IMR-90 (cell line): ENCODE results near the gene GALNT17. TPM values are rescaled to one million over a fixed set of nuclear protein-coding genes. Genes with fewer than 3 reads are reported as not detected.

Experiments used
- ATAC-seq: fragments of 200-7000 bp; cut with Tn5 transposase; 2 replicates; pipeline ENCODE4 v1.9.1; 2020; ENCODE audit warnings: low read depth, mild to moderate bottlenecking, moderate library complexity
- BruUV-seq: library from RNA; stranded (reverse); fragments of 400-500 nt; replicated peaks from 2 replicates; lab custom pipeline; 2021; lab: Mats Ljungman, UMichigan
- CTCF ChIA-PET: fragments of 300-600 bp; formaldehyde crosslinking; extraction: SDS; loops from one replicate; lab custom pipeline; 2021; ENCODE audit warnings: antibody characterized with exemption; lab: Yijun Ruan, JAX
- POLR2A ChIA-PET: fragments of 300-600 bp; sonication (Branson Sonifier 250); formaldehyde crosslinking; loops from one replicate; lab custom pipeline; 2022; ENCODE audit warnings: antibody characterized with exemption; ENCODE audit not compliant: unreplicated experiment; lab: Charles Lee
- DNase-seq: peaks from one replicate; pipeline ENCODE4 v3.0.0; 2013
- H2AFZ ChIP-seq: replicated peaks from 2 replicates; pipeline ENCODE3; 2013; ENCODE audit warnings: low read length, mild to moderate bottlenecking; ENCODE audit not compliant: poor library complexity
- H2AK5ac ChIP-seq: 2 replicates; pipeline ENCODE4 v1.6.1; 2013; ENCODE audit warnings: low read depth, low read length, inconsistent platforms
- H2AK9ac ChIP-seq: replicated peaks from 2 replicates; pipeline ENCODE3; 2013; ENCODE audit warnings: mild to moderate bottlenecking, low read depth, low read length, moderate library complexity; ENCODE audit not compliant: poor library complexity
- H2BK120ac ChIP-seq: 2 replicates; pipeline ENCODE4 v1.6.1; 2013; ENCODE audit warnings: low read depth, low read length, inconsistent platforms
- H2BK15ac ChIP-seq: 3 replicates; pipeline ENCODE4 v1.6.1; 2013; ENCODE audit warnings: low read depth, low read length, inconsistent platforms
- H2BK20ac ChIP-seq: 2 replicates; pipeline ENCODE4 v1.6.1; 2013; ENCODE audit warnings: low read depth, mild to moderate bottlenecking, inconsistent platforms, low read length, moderate library complexity
- H2BK5ac ChIP-seq: 2 replicates; pipeline ENCODE4 v1.6.1; 2013; ENCODE audit warnings: mild to moderate bottlenecking, low read depth, low read length, inconsistent platforms; ENCODE audit not compliant: poor library complexity, severe bottlenecking
- H3K14ac ChIP-seq: replicated peaks from 2 replicates; pipeline ENCODE4 v1.6.1; 2013; ENCODE audit warnings: low read depth, low read length, inconsistent platforms
- H3K18ac ChIP-seq: 2 replicates; pipeline ENCODE4 v1.6.1; 2013; ENCODE audit warnings: low read depth, low read length, control low read depth
- H3K23ac ChIP-seq: 2 replicates; pipeline ENCODE4 v1.6.1; 2013; ENCODE audit warnings: low read depth, low read length, inconsistent platforms
- H3K27ac ChIP-seq: 2 replicates; pipeline ENCODE4 v1.5.1; 2013; ENCODE audit warnings: mild to moderate bottlenecking, control low read depth, low read length; ENCODE audit not compliant: insufficient read depth
- H3K27me3 ChIP-seq: 2 replicates; pipeline ENCODE4 v1.6.1; 2013; ENCODE audit warnings: low read length; ENCODE audit not compliant: control insufficient read depth, insufficient read depth
- H3K36me3 ChIP-seq: 2 replicates; pipeline ENCODE4 v1.6.1; 2013; ENCODE audit warnings: low read length, mixed read lengths; ENCODE audit not compliant: control insufficient read depth, insufficient read depth
- H3K4ac ChIP-seq: 2 replicates; pipeline ENCODE4 v1.6.1; 2013; ENCODE audit warnings: low read depth, low read length, inconsistent platforms
- H3K4me1 ChIP-seq: 2 replicates; pipeline ENCODE4 v1.6.1; 2013; ENCODE audit warnings: low read length, mixed read lengths; ENCODE audit not compliant: control insufficient read depth, insufficient read depth
- H3K4me2 ChIP-seq: 2 replicates; pipeline ENCODE4 v1.6.1; 2013; ENCODE audit warnings: low read depth, mild to moderate bottlenecking, control low read depth, low read length, moderate library complexity
- H3K4me3 ChIP-seq: 2 replicates; pipeline ENCODE4 v1.5.1; 2013; ENCODE audit warnings: low read depth, mild to moderate bottlenecking, control low read depth, low read length, moderate library complexity; ENCODE audit not compliant: insufficient read depth
- H3K56ac ChIP-seq: 2 replicates; pipeline ENCODE4 v1.6.1; 2013; ENCODE audit warnings: low read length, inconsistent platforms; ENCODE audit not compliant: insufficient read depth; ENCODE audit errors: extremely low read depth
- H3K79me1 ChIP-seq, 2 experiments: 2 replicates each; pipeline ENCODE4 v1.6.1; 2013; ENCODE audit warnings: low read length in 2 of 2, inconsistent platforms in 1 of 2, low read depth in 1 of 2
- H3K9ac ChIP-seq: 2 replicates; pipeline ENCODE4 v1.6.1; 2013; ENCODE audit warnings: low read depth, low read length, control low read depth
- H3K9me1 ChIP-seq: 2 replicates; pipeline ENCODE4 v1.6.1; 2013; ENCODE audit warnings: low read length, inconsistent platforms; ENCODE audit not compliant: insufficient read depth
- H3K9me3 ChIP-seq: 2 replicates; pipeline ENCODE4 v1.6.1; 2013; ENCODE audit warnings: low read length; ENCODE audit not compliant: control insufficient read depth, insufficient read depth
- H4K20me1 ChIP-seq: 2 replicates; pipeline ENCODE4 v1.6.1; 2013; ENCODE audit warnings: low read length, inconsistent platforms; ENCODE audit not compliant: insufficient read depth
- H4K5ac ChIP-seq: 2 replicates; pipeline ENCODE4 v1.6.1; 2013; ENCODE audit warnings: mild to moderate bottlenecking, low read depth, low read length, control low read depth
- H4K8ac ChIP-seq, 2 experiments: 2 replicates each; pipeline ENCODE4 v1.6.1; 2013; ENCODE audit warnings: low read depth in 2 of 2, low read length in 2 of 2, control low read depth in 1 of 2, inconsistent platforms in 1 of 2
- H4K91ac ChIP-seq: 2 replicates; pipeline ENCODE4 v1.6.1; 2013; ENCODE audit warnings: low read depth, low read length, inconsistent platforms; ENCODE audit not compliant: insufficient read depth
- BHLHE40 ChIP-seq: fragments of 150-350 bp; IDR thresholded peaks from 2 replicates; pipeline ENCODE4 v1.6.1; 2016; ENCODE audit warnings: mild to moderate bottlenecking, low read depth, low read length
- CEBPB ChIP-seq: IDR thresholded peaks from 2 replicates; pipeline ENCODE4 v1.6.1; 2012; ENCODE audit warnings: low read depth, low read length, improper control_type of control experiment
- CHD1 ChIP-seq: IDR thresholded peaks from 2 replicates; pipeline ENCODE4 v1.6.1; 2012; ENCODE audit warnings: low read depth, low read length, improper control_type of control experiment
- CTCF ChIP-seq: conservative IDR thresholded peaks from 2 replicates; pipeline ENCODE4 v1.5.1; 2012; ENCODE audit warnings: mild to moderate bottlenecking, low read depth, low read length, improper control_type of control experiment
- FOS ChIP-seq: fragments of 150-350 bp; IDR thresholded peaks from 2 replicates; pipeline ENCODE4 v1.6.1; 2016; ENCODE audit warnings: low read depth, low read length
- MAFK ChIP-seq: IDR thresholded peaks from 2 replicates; pipeline ENCODE4 v1.6.1; 2012; ENCODE audit warnings: low read depth, low read length, improper control_type of control experiment
- MAZ ChIP-seq: IDR thresholded peaks from 2 replicates; pipeline ENCODE4 v1.6.1; 2012; ENCODE audit warnings: low read depth, mild to moderate bottlenecking, low read length, improper control_type of control experiment, moderate library complexity, borderline replicate concordance
- MXI1 ChIP-seq: IDR thresholded peaks from 2 replicates; pipeline ENCODE4 v1.6.1; 2012; ENCODE audit warnings: low read depth, mild to moderate bottlenecking, low read length, moderate library complexity, borderline replicate concordance
- NFE2L2 ChIP-seq: fragments of 150-350 bp; IDR thresholded peaks from 2 replicates; pipeline ENCODE4 v1.6.1; 2016; ENCODE audit warnings: low read depth, mild to moderate bottlenecking, low read length
- POLR2A ChIP-seq: IDR thresholded peaks from 2 replicates; pipeline ENCODE4 v1.6.1; 2012; ENCODE audit warnings: mild to moderate bottlenecking, low read depth, low read length
- RAD21 ChIP-seq: IDR thresholded peaks from 2 replicates; pipeline ENCODE4 v1.6.1; 2012; ENCODE audit warnings: low read length, improper control_type of control experiment
- RCOR1 ChIP-seq: IDR thresholded peaks from 2 replicates; pipeline ENCODE4 v1.6.1; 2012; ENCODE audit warnings: mild to moderate bottlenecking, low read length, improper control_type of control experiment; ENCODE audit not compliant: insufficient replicate concordance
- RFX5 ChIP-seq: IDR thresholded peaks from 2 replicates; pipeline ENCODE4 v1.8.0; 2012; ENCODE audit warnings: low read depth, mild to moderate bottlenecking, low read length, moderate library complexity
- SMC3 ChIP-seq: fragments of 150-350 bp; IDR thresholded peaks from 2 replicates; pipeline ENCODE4 v1.6.1; 2016; ENCODE audit warnings: low read depth, mild to moderate bottlenecking, antibody characterized with exemption, low read length, moderate library complexity
- USF2 ChIP-seq: fragments of 150-350 bp; IDR thresholded peaks from 2 replicates; pipeline ENCODE4 v1.6.1; 2017; ENCODE audit warnings: mild to moderate bottlenecking, antibody characterized with exemption, low read length, low read depth
- WGBS, 2 experiments: methylation state at CpG; one replicate each; pipeline versions ENCODE4 v1.1.5 to v1.1.7; 2013; ENCODE audit warnings: missing lambda C conversion rate in 2 of 2; ENCODE audit not compliant: insufficient read length in 1 of 2; ENCODE audit errors: extremely low coverage in 2 of 2; 5-methylcytosine and 5-hydroxymethylcytosine counted together
- dilution Hi-C: fragments of 300-500 bp; cut with HindIII; formaldehyde crosslinking; loops from one replicate; pipeline ENCODE4 v1.14.3; 2018; ENCODE audit warnings: low sequenced_read_pairs; ENCODE audit not compliant: unreplicated experiment
- in situ Hi-C: fragments of 300-500 bp; cut with MboI; formaldehyde crosslinking; loops from 3 replicates; pipeline ENCODE4 v1.14.3; 2019; ENCODE audit warnings: low sequenced_read_pairs, inconsistent platforms, mixed read lengths
- intact Hi-C: fragments of 100-400 bp; cut with micrococcal nuclease; formaldehyde crosslinking; loops from 2 replicates; pipeline ENCODE4 v1.10.0; 2022
- polyA plus RNA-seq, 3 experiments: library from polyadenylated mRNA; depleted of rRNA; stranded (reverse); fragments of >200 nt; gene quantifications; 2 replicates each; pipeline ENCODE4 v1.2.3, GENCODE V29; 2012; ENCODE audit warnings: low replicate concordance in 1 of 3
- total RNA-seq: library from RNA; depleted of rRNA; stranded (reverse); fragments of >200 nt; gene quantifications from 2 replicates; pipeline ENCODE4 v1.2.3, GENCODE V29; 2012
- TF ChIP-seq, protein P1 (sequence below): fragments of 150-350 bp; IDR thresholded peaks from 2 replicates; pipeline ENCODE4 v1.6.1; 2016; ENCODE audit warnings: low read depth, mild to moderate bottlenecking, low read length, moderate library complexity, borderline replicate concordance

GALNT17 gene
- total and polyA plus RNA-seq, 2 of the 4 experiments (the other 2 are of a cell fraction), result not detected

GRCh38 chr7:71251706-71252105 lies 119.8 kb downstream of the GALNT17 start:
- Histone ChIP-seq H2BK15ac (no peak overlapping the region), H3K4ac (no peak overlapping the region), H2BK20ac (no peak overlapping the region), H3K4me1 (no peaks in the 10 kb centered on the region), H3K9me1 (no peaks in the 10 kb centered on the region), H3K27me3 (no peaks in the 10 kb centered on the region), H2BK5ac (no peak overlapping the region), H4K91ac (no peak overlapping the region), H2AFZ (no peak overlapping the region), H4K8ac (no peak overlapping the region), H3K9me3 (peaks cover 9% of the 10 kb centered on the region), H3K9ac (no peak overlapping the region), H3K36me3 (no peaks in the 10 kb centered on the region), H3K23ac (no peak overlapping the region), H3K56ac (no peak overlapping the region), H2BK120ac (no peak overlapping the region), H3K4me3 (no peak overlapping the region), H4K5ac (no peak overlapping the region), H3K18ac (no peak overlapping the region), H3K14ac (no peak overlapping the region), H3K27ac (no peak overlapping the region), H2AK9ac (no peak overlapping the region), H2AK5ac (no peak overlapping the region), H3K79me1 (no peaks in the 10 kb centered on the region), H3K4me2 (no peak overlapping the region), H4K20me1 (no peaks in the 10 kb centered on the region)
- dilution Hi-C loops (no loop called here), intact Hi-C loops (no loop called here), in situ Hi-C loops (no loop called here)
- no TSS peak for BruUV-seq
- ATAC-seq (no peak), DNase-seq (no peak)
- TF ChIP-seq CHD1 (no peak), POLR2A (no peak), FOS (no peak), CTCF (no peak), NFE2L2 (no peak), MAZ (no peak), USF2 (no peak), RAD21 (no peak), BHLHE40 (no peak), MAFK (no peak), CEBPB (no peak), RCOR1 (no peak), RFX5 (no peak), MXI1 (no peak), SMC3 (no peak)
- TF ChIP-seq, protein P1, sequence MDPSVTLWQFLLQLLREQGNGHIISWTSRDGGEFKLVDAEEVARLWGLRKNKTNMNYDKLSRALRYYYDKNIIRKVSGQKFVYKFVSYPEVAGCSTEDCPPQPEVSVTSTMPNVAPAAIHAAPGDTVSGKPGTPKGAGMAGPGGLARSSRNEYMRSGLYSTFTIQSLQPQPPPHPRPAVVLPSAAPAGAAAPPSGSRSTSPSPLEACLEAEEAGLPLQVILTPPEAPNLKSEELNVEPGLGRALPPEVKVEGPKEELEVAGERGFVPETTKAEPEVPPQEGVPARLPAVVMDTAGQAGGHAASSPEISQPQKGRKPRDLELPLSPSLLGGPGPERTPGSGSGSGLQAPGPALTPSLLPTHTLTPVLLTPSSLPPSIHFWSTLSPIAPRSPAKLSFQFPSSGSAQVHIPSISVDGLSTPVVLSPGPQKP, result no peak
- CTCF ChIA-PET, result no interaction called here
- WGBS, 2 experiments, result 10% methylated on average over 2 of the region's 6 CpGs; no CpG with 5 or more reads in 1 of the 2 experiments
- POLR2A ChIA-PET, result no interaction called here
